Muscle of arm (tissue), 12 donors: Measurements from ENCODE around the gene CIC. TPM values are rescaled to one million over a fixed set of nuclear protein-coding genes. Genes with fewer than 3 reads are reported as not detected.
"Not testable (repeated sequence)": the region's sequence is repeated elsewhere in the genome, so short reads cannot be mapped to it uniquely, and the experiment has no call there.

ENCODE experiments used
- DNase-seq: peaks from one replicate; pipeline ENCODE4 v3.0.0-alpha.2; 2013
- polyA plus RNA-seq, 12 donors: library from polyadenylated mRNA; unstranded; fragments of 120-200 nt; gene quantifications; one replicate each; pipeline ENCODE4 v1.2.1, GENCODE V29; 2013; ENCODE audit not compliant: insufficient read length in 12 of 12

Gene CIC
- polyA plus RNA-seq, 12 donors = 25.3 to 66.6 (median 31.6) TPM; not detected in 1

- DNase-seq = not testable (repeated sequence)
Measured at GRCh38 chr19:42331333-42331732, 62.3 kb downstream of the CIC start.

- no peak for DNase-seq
Measured at GRCh38 chr19:42332059-42332458, 63.0 kb downstream of the CIC start.

- DNase-seq = no peak
Measured at GRCh38 chr19:42333018-42333417, 64.0 kb downstream of the CIC start.

- no peak for DNase-seq
Measured at GRCh38 chr19:42333975-42334696, 65.1 kb downstream of the CIC start.

GRCh38 chr19:42334697-42335373 lies 65.8 kb downstream of the CIC start:
- DNase-seq = no peak

- DNase-seq = no peak
Measured at GRCh38 chr19:42335374-42335936, 66.4 kb downstream of the CIC start.

- DNase-seq = no peak
Measured at GRCh38 chr19:42335971-42336370, 66.9 kb downstream of the CIC start.

GRCh38 chr19:42339126-42339860 lies 70.2 kb downstream of the CIC start:
- DNase-seq = not testable (repeated sequence)

GRCh38 chr19:42339922-42340321 lies 70.9 kb downstream of the CIC start:
- DNase-seq = not testable (repeated sequence)

- no peak for DNase-seq
Measured at GRCh38 chr19:42343344-42344110, 74.5 kb downstream of the CIC start.

GRCh38 chr19:42344336-42344893 lies 75.4 kb downstream of the CIC start:
- DNase-seq = no peak

Other genes with a start within 250 kb of the CIC start
- gene GRIK5, start 199.0 kb upstream of the CIC start, polyA plus RNA-seq = 10 to 100 TPM in 1 of 12 donors, 1 to 10 TPM in 10, not detected in 1; 1.7 to 10.3 (median 3.2) TPM
- 10 to 100 TPM in 3 of 12 donors, 1 to 10 TPM in 8, not detected in 1; 7.2 to 13.3 (median 9.2) TPM for gene ZNF574, start 193.1 kb upstream of the CIC start, polyA plus RNA-seq
- 1 to 10 TPM in 10 of 12 donors, under 1 TPM in 1, not detected in 1; 0.92 to 6.1 (median 1.4) TPM for gene POU2F2, start 136.8 kb upstream of the CIC start, polyA plus RNA-seq
- gene DEDD2, start 51.6 kb upstream of the CIC start, polyA plus RNA-seq = 10 to 100 TPM in 9 of 12 donors, 1 to 10 TPM in 1, not detected in 2; 9.9 to 17.4 (median 12.0) TPM
- 1 to 10 TPM in 11 of 12 donors, not detected in 1; 4.5 to 8.4 (median 6.8) TPM for gene ZNF526, start 48.9 kb upstream of the CIC start, polyA plus RNA-seq
- gene GSK3A, start 26.6 kb upstream of the CIC start, polyA plus RNA-seq = 10 to 100 TPM in 11 of 12 donors, not detected in 1; 36.1 to 84.0 (median 42.9) TPM
- gene ERF, start 14.1 kb upstream of the CIC start, polyA plus RNA-seq = 10 to 100 TPM in 11 of 12 donors, not detected in 1; 27.1 to 66.4 (median 32.7) TPM
- gene PRR19, start 32.9 kb downstream of the CIC start, polyA plus RNA-seq = 1 to 10 TPM in 2 of 12 donors, under 1 TPM in 8, not detected in 2; 0.34 to 1.8 (median 0.62) TPM
- 10 to 100 TPM in 11 of 12 donors, not detected in 1; 20.2 to 37.1 (median 28.1) TPM for gene PAFAH1B3, start 33.4 kb downstream of the CIC start, polyA plus RNA-seq
- under 1 TPM in 10 of 12 donors, not detected in 2; 0.12 to 0.56 (median 0.26) TPM for gene TMEM145, start 44.1 kb downstream of the CIC start, polyA plus RNA-seq
- gene MEGF8, start 56.4 kb downstream of the CIC start, polyA plus RNA-seq = 10 to 100 TPM in 11 of 12 donors, not detected in 1; 19.3 to 31.5 (median 23.5) TPM
- gene CNFN, start 121.0 kb downstream of the CIC start, polyA plus RNA-seq = 1 to 10 TPM in 2 of 12 donors, under 1 TPM in 3, not detected in 7; 0.47 to 4.1 (median 0.61) TPM
- 10 to 100 TPM in 2 of 12 donors, 1 to 10 TPM in 9, not detected in 1; 4.0 to 20.1 (median 7.2) TPM for gene LIPE, start 158.1 kb downstream of the CIC start, polyA plus RNA-seq
- 1 to 10 TPM in 3 of 12 donors, not detected in 9; 1.5 to 3.2 (median 2.0) TPM for gene CXCL17, start 173.7 kb downstream of the CIC start, polyA plus RNA-seq